ENCODE data around the gene C9orf72.

DNA sequence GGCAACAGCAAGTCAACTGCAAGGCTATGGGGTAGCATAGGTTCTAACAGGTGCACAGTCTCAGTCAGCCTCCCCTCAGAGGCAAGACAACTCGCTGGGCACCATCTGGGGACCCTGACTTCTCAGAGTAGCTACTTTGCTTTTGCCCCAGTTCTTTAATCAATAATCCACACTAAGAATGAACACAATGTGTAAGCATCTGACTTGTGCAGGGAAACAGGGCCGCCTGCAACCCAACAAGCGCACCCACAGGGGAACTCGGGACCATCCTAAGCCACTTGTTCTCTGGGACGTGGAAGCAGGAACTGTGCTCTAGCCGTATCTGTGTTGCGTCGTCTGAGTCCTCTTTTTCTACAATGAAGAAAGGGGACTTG, 45.6 kb downstream of the C9orf72 start:
- TF ChIP-seq, protein P1, sequence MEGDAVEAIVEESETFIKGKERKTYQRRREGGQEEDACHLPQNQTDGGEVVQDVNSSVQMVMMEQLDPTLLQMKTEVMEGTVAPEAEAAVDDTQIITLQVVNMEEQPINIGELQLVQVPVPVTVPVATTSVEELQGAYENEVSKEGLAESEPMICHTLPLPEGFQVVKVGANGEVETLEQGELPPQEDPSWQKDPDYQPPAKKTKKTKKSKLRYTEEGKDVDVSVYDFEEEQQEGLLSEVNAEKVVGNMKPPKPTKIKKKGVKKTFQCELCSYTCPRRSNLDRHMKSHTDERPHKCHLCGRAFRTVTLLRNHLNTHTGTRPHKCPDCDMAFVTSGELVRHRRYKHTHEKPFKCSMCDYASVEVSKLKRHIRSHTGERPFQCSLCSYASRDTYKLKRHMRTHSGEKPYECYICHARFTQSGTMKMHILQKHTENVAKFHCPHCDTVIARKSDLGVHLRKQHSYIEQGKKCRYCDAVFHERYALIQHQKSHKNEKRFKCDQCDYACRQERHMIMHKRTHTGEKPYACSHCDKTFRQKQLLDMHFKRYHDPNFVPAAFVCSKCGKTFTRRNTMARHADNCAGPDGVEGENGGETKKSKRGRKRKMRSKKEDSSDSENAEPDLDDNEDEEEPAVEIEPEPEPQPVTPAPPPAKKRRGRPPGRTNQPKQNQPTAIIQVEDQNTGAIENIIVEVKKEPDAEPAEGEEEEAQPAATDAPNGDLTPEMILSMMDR (conservative IDR thresholded peaks at IDR 0.05; ENCODE audit: low read depth in 2 of 2): no peak
- no peak for TF ChIP-seq EZH2phosphoT487 (IDR thresholded peaks at IDR 0.05; ENCODE audit: unreplicated experiment)
- TF ChIP-seq, protein P2, sequence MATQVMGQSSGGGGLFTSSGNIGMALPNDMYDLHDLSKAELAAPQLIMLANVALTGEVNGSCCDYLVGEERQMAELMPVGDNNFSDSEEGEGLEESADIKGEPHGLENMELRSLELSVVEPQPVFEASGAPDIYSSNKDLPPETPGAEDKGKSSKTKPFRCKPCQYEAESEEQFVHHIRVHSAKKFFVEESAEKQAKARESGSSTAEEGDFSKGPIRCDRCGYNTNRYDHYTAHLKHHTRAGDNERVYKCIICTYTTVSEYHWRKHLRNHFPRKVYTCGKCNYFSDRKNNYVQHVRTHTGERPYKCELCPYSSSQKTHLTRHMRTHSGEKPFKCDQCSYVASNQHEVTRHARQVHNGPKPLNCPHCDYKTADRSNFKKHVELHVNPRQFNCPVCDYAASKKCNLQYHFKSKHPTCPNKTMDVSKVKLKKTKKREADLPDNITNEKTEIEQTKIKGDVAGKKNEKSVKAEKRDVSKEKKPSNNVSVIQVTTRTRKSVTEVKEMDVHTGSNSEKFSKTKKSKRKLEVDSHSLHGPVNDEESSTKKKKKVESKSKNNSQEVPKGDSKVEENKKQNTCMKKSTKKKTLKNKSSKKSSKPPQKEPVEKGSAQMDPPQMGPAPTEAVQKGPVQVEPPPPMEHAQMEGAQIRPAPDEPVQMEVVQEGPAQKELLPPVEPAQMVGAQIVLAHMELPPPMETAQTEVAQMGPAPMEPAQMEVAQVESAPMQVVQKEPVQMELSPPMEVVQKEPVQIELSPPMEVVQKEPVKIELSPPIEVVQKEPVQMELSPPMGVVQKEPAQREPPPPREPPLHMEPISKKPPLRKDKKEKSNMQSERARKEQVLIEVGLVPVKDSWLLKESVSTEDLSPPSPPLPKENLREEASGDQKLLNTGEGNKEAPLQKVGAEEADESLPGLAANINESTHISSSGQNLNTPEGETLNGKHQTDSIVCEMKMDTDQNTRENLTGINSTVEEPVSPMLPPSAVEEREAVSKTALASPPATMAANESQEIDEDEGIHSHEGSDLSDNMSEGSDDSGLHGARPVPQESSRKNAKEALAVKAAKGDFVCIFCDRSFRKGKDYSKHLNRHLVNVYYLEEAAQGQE (IDR thresholded peaks at IDR 0.05; ENCODE audit: unreplicated experiment): no peak
- no peak for TF ChIP-seq ZNF331 (CRISPR knock-in tag; IDR thresholded peaks at IDR 0.05; ENCODE audit: low read depth)
- no peak for TF ChIP-seq EZH2 (IDR thresholded peaks at IDR 0.05; ENCODE audit: low read depth, unreplicated experiment)
- no peak for TF ChIP-seq STAT1 (IDR thresholded peaks at IDR 0.05; ENCODE audit: unreplicated experiment)
- TF ChIP-seq POLR2AphosphoS5 (IDR thresholded peaks at IDR 0.05; ENCODE audit: low read depth): no peak
- TF ChIP-seq JUNB (IDR thresholded peaks at IDR 0.05; ENCODE audit: unreplicated experiment): no peak
- no peak for TF ChIP-seq CREB1 (CRISPR knock-in tag; IDR thresholded peaks at IDR 0.05; ENCODE audit: low read depth)
- TF ChIP-seq, protein P3, sequence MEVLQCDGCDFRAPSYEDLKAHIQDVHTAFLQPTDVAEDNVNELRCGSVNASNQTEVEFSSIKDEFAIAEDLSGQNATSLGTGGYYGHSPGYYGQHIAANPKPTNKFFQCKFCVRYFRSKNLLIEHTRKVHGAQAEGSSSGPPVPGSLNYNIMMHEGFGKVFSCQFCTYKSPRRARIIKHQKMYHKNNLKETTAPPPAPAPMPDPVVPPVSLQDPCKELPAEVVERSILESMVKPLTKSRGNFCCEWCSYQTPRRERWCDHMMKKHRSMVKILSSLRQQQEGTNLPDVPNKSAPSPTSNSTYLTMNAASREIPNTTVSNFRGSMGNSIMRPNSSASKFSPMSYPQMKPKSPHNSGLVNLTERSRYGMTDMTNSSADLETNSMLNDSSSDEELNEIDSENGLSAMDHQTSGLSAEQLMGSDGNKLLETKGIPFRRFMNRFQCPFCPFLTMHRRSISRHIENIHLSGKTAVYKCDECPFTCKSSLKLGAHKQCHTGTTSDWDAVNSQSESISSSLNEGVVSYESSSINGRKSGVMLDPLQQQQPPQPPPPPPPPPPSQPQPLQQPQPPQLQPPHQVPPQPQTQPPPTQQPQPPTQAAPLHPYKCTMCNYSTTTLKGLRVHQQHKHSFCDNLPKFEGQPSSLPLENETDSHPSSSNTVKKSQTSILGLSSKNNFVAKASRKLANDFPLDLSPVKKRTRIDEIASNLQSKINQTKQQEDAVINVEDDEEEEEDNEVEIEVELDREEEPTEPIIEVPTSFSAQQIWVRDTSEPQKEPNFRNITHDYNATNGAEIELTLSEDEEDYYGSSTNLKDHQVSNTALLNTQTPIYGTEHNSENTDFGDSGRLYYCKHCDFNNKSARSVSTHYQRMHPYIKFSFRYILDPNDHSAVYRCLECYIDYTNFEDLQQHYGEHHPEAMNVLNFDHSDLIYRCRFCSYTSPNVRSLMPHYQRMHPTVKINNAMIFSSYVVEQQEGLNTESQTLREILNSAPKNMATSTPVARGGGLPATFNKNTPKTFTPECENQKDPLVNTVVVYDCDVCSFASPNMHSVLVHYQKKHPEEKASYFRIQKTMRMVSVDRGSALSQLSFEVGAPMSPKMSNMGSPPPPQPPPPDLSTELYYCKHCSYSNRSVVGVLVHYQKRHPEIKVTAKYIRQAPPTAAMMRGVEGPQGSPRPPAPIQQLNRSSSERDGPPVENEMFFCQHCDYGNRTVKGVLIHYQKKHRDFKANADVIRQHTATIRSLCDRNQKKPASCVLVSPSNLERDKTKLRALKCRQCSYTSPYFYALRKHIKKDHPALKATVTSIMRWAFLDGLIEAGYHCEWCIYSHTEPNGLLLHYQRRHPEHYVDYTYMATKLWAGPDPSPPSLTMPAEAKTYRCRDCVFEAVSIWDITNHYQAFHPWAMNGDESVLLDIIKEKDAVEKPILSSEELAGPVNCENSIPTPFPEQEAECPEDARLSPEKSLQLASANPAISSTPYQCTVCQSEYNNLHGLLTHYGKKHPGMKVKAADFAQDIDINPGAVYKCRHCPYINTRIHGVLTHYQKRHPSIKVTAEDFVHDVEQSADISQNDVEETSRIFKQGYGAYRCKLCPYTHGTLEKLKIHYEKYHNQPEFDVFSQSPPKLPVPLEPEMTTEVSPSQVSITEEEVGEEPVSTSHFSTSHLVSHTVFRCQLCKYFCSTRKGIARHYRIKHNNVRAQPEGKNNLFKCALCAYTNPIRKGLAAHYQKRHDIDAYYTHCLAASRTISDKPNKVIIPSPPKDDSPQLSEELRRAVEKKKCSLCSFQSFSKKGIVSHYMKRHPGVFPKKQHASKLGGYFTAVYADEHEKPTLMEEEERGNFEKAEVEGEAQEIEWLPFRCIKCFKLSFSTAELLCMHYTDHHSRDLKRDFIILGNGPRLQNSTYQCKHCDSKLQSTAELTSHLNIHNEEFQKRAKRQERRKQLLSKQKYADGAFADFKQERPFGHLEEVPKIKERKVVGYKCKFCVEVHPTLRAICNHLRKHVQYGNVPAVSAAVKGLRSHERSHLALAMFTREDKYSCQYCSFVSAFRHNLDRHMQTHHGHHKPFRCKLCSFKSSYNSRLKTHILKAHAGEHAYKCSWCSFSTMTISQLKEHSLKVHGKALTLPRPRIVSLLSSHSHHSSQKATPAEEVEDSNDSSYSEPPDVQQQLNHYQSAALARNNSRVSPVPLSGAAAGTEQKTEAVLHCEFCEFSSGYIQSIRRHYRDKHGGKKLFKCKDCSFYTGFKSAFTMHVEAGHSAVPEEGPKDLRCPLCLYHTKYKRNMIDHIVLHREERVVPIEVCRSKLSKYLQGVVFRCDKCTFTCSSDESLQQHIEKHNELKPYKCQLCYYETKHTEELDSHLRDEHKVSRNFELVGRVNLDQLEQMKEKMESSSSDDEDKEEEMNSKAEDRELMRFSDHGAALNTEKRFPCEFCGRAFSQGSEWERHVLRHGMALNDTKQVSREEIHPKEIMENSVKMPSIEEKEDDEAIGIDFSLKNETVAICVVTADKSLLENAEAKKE (CRISPR knock-in tag; IDR thresholded peaks at IDR 0.05): no peak
- TF ChIP-seq ZNF114 (CRISPR knock-in tag; IDR thresholded peaks at IDR 0.05): no peak
- TF ChIP-seq, protein P4, sequence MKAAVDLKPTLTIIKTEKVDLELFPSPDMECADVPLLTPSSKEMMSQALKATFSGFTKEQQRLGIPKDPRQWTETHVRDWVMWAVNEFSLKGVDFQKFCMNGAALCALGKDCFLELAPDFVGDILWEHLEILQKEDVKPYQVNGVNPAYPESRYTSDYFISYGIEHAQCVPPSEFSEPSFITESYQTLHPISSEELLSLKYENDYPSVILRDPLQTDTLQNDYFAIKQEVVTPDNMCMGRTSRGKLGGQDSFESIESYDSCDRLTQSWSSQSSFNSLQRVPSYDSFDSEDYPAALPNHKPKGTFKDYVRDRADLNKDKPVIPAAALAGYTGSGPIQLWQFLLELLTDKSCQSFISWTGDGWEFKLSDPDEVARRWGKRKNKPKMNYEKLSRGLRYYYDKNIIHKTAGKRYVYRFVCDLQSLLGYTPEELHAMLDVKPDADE (IDR thresholded peaks at IDR 0.05): no peak
- TF ChIP-seq NANOG (IDR thresholded peaks at IDR 0.05; ENCODE audit: borderline replicate concordance): no peak
